ENCODE results near the gene HEXIM1.

HEXIM1 gene

DNA sequence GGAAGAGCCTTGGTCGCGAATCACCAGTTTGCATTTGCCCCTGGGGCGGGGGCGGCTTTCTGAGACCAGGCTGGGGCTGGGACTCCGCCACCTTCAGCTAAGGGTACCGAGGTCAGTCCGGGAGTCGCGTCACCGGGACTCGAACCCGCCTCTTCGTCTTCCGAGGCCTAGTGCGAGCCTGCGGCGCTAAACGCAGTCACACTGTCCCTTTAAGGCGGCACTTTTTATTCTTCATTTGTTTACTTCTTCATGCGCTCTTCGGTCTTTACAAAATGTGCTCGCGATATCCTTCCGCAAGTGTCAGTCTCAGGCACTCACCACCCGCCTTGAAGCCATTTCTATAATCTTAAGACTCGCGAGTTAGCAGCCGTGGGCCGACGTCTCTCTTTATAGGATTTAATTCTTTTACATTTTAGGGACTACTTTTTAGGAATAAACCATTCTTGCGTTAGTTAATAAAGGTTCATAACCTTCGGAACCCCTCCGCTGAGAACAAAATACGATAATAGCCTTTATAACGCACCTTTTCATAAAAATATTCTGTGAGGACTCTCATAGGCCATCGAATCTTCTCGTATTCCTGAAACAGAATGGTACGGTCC is 593 bp upstream of the HEXIM1 start:
- peak; percentile 73 for DNase-seq (ENCODE audit: low spot score)

DNA sequence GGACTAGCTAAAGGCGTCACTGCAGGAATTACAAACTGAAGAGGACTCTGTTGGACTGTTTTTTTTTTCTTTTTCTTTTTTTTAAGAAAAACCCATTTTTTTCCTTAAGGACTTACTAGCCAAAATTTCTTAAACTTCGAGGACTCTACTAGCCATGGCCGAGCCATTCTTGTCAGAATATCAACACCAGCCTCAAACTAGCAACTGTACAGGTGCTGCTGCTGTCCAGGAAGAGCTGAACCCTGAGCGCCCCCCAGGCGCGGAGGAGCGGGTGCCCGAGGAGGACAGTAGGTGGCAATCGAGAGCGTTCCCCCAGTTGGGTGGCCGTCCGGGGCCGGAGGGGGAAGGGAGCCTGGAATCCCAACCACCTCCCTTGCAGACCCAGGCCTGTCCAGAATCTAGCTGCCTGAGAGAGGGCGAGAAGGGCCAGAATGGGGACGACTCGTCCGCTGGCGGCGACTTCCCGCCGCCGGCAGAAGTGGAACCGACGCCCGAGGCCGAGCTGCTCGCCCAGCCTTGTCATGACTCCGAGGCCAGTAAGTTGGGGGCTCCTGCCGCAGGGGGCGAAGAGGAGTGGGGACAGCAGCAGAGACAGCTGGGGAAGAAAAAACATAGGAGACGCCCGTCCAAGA is 878 bp downstream of the HEXIM1 start:
- DNase-seq (ENCODE audit: low spot score): peak; percentile 82

DNA sequence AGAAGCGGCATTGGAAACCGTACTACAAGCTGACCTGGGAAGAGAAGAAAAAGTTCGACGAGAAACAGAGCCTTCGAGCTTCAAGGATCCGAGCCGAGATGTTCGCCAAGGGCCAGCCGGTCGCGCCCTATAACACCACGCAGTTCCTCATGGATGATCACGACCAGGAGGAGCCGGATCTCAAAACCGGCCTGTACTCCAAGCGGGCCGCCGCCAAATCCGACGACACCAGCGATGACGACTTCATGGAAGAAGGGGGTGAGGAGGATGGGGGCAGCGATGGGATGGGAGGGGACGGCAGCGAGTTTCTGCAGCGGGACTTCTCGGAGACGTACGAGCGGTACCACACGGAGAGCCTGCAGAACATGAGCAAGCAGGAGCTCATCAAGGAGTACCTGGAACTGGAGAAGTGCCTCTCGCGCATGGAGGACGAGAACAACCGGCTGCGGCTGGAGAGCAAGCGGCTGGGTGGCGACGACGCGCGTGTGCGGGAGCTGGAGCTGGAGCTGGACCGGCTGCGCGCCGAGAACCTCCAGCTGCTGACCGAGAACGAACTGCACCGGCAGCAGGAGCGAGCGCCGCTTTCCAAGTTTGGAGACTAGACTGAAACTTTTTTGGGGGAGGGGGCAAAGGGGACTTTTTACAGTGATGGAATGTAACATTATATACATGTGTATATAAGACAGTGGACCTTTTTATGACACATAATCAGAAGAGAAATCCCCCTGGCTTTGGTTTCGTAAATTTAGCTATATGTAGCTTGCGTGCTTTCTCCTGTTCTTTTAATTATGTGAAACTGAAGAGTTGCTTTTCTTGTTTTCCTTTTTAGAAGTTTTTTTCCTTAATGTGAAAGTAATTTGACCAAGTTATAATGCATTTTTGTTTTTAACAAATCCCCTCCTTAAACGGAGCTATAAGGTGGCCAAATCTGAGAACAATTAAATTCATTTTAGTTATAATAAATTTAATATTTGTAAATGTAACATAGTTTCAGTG is 1.7 kb downstream of the HEXIM1 start:
- no peak for DNase-seq (ENCODE audit: low spot score)

DNA sequence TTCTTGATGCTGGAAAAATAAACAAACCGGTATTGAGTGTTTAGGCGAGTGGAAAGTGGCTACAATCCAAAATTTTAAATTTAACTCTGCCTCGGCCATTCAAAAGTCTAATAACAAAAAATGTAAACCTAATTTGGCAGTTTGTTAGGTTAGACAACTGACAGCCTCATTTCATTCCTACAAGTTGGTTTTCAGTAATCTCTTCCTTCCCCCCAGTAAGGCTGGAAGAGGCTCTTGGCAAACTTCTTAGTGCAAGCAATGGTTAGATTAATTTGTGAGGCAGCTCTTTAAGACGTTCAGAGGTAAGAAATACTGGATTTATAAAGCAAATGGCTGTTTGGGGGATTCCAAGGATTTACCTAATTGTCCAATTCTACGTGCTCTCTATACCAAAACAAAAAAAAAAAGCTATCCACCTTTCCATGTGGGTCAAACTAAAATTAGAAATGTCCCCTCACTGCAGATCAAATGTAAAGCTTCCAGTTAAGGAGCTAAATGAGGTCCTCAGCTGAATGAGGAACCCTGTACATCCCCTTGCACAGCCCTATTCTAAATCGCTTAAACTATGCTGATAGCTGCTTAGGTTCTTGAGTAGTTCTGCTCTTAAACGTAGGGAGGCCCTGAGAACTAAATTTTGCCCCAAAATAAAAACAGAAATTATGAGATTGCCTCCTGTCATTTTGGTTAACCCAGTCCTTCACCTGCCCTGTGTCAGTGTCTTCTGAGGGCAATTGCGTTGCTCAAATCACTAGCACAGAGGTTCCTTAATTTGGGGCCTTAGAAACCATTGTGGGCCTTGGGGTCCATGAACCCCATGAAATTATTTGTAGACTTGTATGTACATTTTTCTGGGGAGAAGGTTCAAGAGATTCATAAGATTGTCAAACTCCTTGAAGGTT is 2.9 kb downstream of the HEXIM1 start:
- no peak for DNase-seq (ENCODE audit: low spot score)

GRCh38 chr17:45155029-45155428 is 6.8 kb downstream of the HEXIM1 start:
- no peak for DNase-seq (ENCODE audit: low spot score)

GRCh38 chr17:45155483-45155882 is 7.2 kb downstream of the HEXIM1 start:
- DNase-seq (ENCODE audit: low spot score): no peak

DNA sequence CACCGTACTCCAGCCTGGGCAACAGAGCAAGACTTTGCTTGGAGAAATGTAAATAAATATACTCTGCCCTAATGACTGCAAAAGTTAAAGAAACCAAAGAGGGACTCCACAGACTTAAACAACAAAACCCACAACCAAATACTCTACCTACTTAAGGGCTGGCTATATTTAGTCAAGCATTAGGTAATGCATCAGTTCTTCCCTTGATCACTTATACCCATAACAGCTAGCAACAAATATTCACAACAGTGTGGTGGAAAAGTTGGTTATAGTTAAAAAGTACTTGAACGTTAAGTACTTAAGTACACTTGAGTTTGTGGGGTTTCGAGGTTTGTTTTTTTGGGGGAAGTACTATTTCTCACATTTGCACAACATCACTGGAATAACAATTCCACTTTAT is 8.0 kb downstream of the HEXIM1 start:
- no peak for DNase-seq (ENCODE audit: low spot score)

DNA sequence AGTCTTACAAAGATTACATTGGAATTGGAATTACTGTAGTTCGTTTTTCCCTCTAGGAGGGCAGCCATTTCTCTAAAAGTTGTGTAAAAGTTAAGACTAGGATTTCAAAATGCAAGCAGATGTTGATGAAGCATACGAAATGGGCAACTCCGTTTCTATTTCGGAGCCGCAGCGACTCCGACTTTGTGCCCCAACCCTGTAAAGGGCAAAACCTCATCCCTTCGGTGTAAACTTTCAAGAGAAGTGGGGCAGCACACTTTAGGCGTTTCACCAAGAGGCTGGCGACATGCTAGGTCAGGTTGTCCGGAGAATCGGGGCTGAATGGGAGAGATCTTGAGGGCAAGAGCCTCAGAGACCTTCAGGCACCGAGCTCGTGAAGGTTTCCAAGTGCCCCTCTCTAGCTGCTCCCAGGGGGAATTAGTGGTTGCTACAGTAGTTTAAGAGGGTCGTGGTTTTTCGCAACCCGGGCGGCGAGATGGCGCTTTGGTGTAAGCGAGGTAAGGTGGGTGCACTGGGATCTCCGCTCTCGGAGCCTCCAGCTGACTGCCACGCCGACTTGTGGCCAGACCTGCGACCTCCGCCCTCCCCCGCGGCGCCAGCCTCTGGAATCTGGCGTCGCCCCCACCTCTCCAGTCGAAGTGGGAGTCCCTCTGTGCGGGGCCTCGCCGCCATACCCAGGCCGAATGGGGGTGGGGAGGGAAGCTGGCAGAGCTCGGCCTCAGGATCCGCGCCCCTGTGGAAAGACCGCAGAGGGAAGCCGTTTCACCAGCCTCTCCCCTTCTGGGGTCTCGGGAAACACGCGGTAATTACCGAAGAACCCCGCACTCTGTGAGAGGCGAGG is 12.4 kb downstream of the HEXIM1 start:
- DNase-seq (ENCODE audit: low spot score): peak; percentile 60

- peak; percentile 97 for DNase-seq (ENCODE audit: low spot score)
Observed at GRCh38 chr17:45161288-45162024, 13.2 kb downstream of the HEXIM1 start, which contains the start of gene HEXIM2. Gene HEXIM2 (plus strand): TSS chr17:45161875. CDS start chr17:45162794, 919 bp downstream.

DNA sequence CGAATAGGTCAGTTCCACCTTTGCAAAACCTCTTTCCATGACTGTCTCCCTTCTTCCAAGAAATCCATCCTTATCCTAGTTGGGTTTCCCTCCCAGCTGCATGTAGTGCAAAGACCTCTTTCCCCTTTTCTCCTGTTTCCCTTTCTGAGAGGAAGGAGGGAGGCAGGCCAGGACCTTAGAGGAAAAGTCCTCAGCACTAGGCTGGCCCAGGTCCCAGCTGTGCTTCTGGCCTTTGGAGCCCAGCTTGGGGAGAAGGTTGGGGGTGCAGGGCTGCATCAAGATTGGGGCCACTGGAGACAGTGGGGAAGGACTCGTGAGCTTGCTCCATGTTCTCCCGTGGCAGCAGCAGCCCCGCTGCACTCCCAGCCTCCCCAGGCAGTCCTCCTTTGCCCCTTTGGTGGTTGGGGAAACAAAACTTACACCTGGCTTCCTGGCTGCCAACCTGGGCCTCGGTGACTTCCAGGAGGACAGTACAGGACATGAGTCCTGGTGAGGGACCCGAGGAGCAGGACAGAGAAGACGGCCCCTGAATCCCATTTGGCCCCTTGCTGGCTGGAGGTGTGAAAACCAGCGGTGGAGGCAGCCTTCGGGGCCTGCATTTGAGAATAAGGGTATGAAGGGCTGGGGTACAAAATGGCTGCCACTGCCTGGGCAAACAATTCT is 13.9 kb downstream of the HEXIM1 start:
- DNase-seq (ENCODE audit: low spot score): no peak

- no peak for DNase-seq (ENCODE audit: low spot score)
Observed at GRCh38 chr17:45164734-45165269, 16.5 kb downstream of the HEXIM1 start.

DNA sequence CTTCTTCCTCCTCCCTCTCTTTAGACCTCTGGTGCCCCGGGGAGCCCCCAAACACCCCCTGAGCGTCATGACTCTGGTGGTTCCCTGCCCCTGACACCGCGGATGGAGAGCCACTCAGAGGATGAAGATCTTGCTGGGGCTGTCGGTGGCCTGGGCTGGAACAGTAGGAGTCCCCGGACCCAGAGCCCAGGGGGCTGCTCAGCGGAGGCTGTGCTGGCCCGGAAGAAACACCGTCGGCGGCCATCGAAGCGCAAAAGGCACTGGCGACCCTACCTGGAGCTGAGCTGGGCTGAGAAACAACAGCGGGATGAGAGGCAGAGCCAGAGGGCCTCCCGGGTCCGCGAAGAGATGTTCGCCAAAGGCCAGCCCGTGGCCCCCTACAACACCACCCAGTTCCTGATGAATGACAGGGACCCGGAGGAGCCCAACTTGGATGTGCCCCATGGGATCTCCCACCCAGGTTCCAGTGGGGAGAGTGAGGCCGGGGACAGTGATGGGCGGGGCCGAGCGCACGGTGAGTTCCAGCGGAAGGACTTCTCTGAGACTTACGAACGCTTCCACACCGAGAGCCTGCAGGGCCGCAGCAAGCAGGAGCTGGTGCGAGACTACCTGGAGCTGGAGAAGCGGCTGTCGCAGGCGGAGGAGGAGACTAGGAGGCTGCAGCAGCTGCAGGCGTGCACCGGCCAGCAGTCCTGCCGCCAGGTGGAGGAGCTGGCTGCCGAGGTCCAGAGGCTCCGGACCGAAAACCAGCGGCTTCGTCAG is 20.9 kb downstream of the HEXIM1 start:
- DNase-seq (ENCODE audit: low spot score): no peak

- DNase-seq (ENCODE audit: low spot score): no peak
Observed at GRCh38 chr17:45170280-45170930, 22.1 kb downstream of the HEXIM1 start.

DNA sequence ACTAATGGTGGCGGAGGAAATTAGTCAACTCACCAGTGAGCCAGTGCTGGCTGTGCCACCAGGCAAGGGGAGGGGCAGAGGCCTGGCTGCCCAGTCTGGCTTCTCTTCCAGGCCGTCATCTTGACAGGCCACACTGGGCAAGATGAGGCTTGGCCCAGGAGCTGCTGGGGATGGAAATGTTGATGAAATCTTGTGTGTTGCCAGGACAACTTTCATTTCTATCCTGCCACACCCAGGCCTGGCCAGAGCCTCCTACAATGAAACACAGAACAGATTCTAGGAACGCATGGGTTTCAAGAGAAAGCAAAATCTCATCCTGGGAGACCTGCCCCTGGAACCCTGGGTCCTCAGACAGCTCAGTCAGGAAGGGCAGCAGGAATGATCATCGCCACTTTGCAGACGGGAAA is 22.7 kb downstream of the HEXIM1 start:
- peak; percentile 83 for DNase-seq (ENCODE audit: low spot score)

DNA sequence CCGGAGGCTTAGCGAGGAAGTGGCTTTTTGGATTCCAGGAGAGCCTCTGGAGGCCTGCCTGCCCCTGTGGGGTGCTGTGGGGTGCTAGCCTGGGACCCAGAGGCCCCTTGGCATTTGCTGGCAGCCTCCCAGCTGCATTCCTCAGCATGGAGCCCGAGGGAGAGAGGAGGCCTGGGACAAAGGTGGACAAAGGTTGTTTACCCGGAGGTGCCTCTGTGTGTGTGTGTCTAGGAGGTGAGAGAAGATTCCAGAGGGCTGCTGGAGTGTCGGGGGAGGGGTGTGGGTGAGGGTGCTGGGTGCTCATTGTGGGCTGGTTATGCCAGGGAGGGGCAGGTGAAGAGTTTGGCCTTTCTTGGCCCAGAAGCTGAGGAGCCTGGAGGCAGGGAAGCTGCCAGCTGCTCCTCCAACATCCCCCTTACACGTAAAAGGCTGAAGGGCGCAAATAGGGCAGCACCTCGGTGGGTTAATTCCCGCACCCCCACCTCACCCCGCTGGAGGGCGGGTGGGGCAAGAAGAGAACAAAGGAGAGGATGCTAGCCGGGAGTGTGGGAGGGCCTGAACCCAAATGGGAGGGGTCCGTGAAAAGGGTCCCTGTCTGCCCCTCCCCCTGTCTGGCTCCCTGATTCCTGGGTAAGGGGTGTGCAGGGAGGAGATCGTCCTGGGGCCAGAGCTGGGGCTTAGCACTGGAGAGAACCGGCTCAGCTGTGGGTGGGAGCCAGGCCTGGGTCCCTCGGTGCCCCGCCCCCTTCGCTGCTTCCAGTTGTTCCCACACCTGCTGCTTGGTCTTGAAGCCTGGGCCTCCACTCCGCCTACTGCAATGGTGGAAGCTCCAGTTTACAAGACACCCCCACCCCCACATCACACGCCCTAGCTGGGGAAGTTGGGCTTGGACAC is 23.3 kb downstream of the HEXIM1 start:
- no peak for DNase-seq (ENCODE audit: low spot score)

DNA sequence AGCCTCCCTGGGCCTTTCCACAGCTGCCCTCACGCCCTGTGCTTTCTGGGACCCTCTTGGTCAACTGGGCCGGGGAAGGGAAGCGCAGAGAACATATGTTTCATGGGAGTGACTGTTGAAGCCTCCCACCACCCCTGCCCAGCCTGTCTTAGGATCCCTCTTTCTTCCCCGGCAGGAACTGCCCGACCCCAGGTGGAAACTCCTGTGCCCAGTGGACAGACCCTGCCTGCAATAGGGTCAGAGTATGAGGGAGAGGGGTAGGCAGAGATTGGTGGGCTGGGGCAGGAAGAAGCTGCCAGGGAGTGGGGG is 23.9 kb downstream of the HEXIM1 start:
- no peak for DNase-seq (ENCODE audit: low spot score)
